BJ (cell line): ENCODE results near the gene NRROS. TPM values are rescaled to one million over a fixed set of nuclear protein-coding genes. Genes with fewer than 3 reads are reported as not detected.

Source experiments
- CTCF ChIA-PET: fragments of 350-600 bp; formaldehyde crosslinking; extraction: SDS; loops from one replicate; lab custom pipeline; 2021; ENCODE audit warnings: antibody characterized with exemption, inconsistent platforms; lab: Yijun Ruan, JAX
- POLR2A ChIA-PET: fragments of 300-600 bp; sonication (Branson Sonifier 250); formaldehyde crosslinking; extraction: SDS; loops from one replicate; lab custom pipeline; 2021; ENCODE audit warnings: antibody characterized with exemption; lab: Charles Lee
- DNase-seq: peaks from one replicate; pipeline ENCODE4 v3.0.0-alpha.2; 2011; ENCODE audit warnings: low read depth
- H3K27me3 ChIP-seq: 2 replicates; pipeline ENCODE4 v1.6.0; 2011; ENCODE audit warnings: low read length; ENCODE audit not compliant: control insufficient read depth, insufficient read depth
- H3K36me3 ChIP-seq: 2 replicates; pipeline ENCODE4 v1.5.1; 2011; ENCODE audit warnings: low read length; ENCODE audit not compliant: control insufficient read depth, insufficient read depth
- H3K4me3 ChIP-seq: 2 replicates; pipeline ENCODE4 v1.5.1; 2011; ENCODE audit warnings: low read depth, mild to moderate bottlenecking, control low read depth, low read length
- CTCF ChIP-seq: IDR thresholded peaks from 2 replicates; pipeline ENCODE4 v1.5.1; 2011; ENCODE audit warnings: low read depth, mild to moderate bottlenecking, control low read depth, inconsistent platforms, low read length, moderate library complexity; ENCODE audit not compliant: insufficient read depth
- polyA plus RNA-seq: library from polyadenylated mRNA; depleted of rRNA; stranded (reverse); fragments of >200 nt; gene quantifications from 2 replicates; pipeline ENCODE4 v1.2.3, GENCODE V29; 2011

NRROS gene
- polyA plus RNA-seq, 1 experiment: 0.07 TPM

GRCh38 chr3:196631682-196632045 lies 7.8 kb upstream of the NRROS start:
- TF ChIP-seq CTCF: no peak
- ChIA-PET CTCF (interaction anchor here (0.7 to 1.0 kb wide), 3 partner anchors 22 to 56 kb away, joined by 3 read pairs; no protein-coding TSS in a partner anchor), POLR2A (no interaction called here)

GRCh38 chr3:196632046-196632751 lies 7.3 kb upstream of the NRROS start:
- Histone ChIP-seq H3K36me3 (no peaks in the 10 kb centered on the region), H3K27me3 (no peaks in the 10 kb centered on the region), H3K4me3 (peak overlapping the region; percentile 58)
- POLR2A ChIA-PET: no interaction called here
- DNase-seq: no peak
- CTCF ChIA-PET: interaction anchor here (1.0 to 2.0 kb wide), 2 partner anchors 23 to 53 kb away, joined by 3 to 7 read pairs; no protein-coding TSS in a partner anchor
- TF ChIP-seq CTCF: peak; percentile 50

More at GRCh38 chr3:196631682-196632045, 7.8 kb upstream of the NRROS start:
- Histone ChIP-seq H3K36me3 (no peaks in the 10 kb centered on the region), H3K27me3 (no peaks in the 10 kb centered on the region), H3K4me3 (peak overlapping the region; percentile 58)
- no peak for DNase-seq

GRCh38 chr3:196633555-196634151 lies 5.8 kb upstream of the NRROS start:
- no peak for DNase-seq
- TF ChIP-seq CTCF: no peak
- H3K36me3 ChIP-seq: no peaks in the 10 kb centered on the region
- H3K27me3 ChIP-seq: peaks cover 4% of the 10 kb centered on the region
- POLR2A ChIA-PET: no interaction called here
- H3K4me3 ChIP-seq: no peak overlapping the region
- CTCF ChIA-PET: interaction anchor here (2.0 kb wide), 1 partner anchor 24 kb away, joined by 7 read pairs; no protein-coding TSS in a partner anchor

- no peak for DNase-seq
- H3K27me3 ChIP-seq: peaks cover 4% of the 10 kb centered on the region
- no peak overlapping the region for H3K4me3 ChIP-seq
- ChIA-PET CTCF (no interaction called here), POLR2A (no interaction called here)
- no peaks in the 10 kb centered on the region for H3K36me3 ChIP-seq
- TF ChIP-seq CTCF: no peak
These were observed 5.3 kb upstream of the NRROS start for GRCh38 chr3:196634224-196634623.

- H3K27me3 ChIP-seq: peaks cover 4% of the 10 kb centered on the region
- ChIA-PET POLR2A (no interaction called here), CTCF (no interaction called here)
- TF ChIP-seq CTCF: no peak
- H3K36me3 ChIP-seq: no peaks in the 10 kb centered on the region
- H3K4me3 ChIP-seq: no peak overlapping the region
- no peak for DNase-seq
These were observed 4.7 kb upstream of the NRROS start for GRCh38 chr3:196634829-196635228.
